IMR-90 (cell line): ENCODE measurements around the gene USP28.

ENCODE experiments used
- BHLHE40 ChIP-seq: fragments of 150-350 bp; IDR thresholded peaks from 2 replicates; pipeline ENCODE4 v1.6.1; 2016; ENCODE audit warnings: mild to moderate bottlenecking, low read depth, low read length
- CTCF ChIP-seq: conservative IDR thresholded peaks from 2 replicates; pipeline ENCODE4 v1.5.1; 2012; ENCODE audit warnings: mild to moderate bottlenecking, low read depth, low read length, improper control_type of control experiment
- ELK1 ChIP-seq: fragments of 150-350 bp; IDR thresholded peaks from 2 replicates; pipeline ENCODE4 v1.6.1; 2016; ENCODE audit warnings: low read depth, mild to moderate bottlenecking, low read length, moderate library complexity, borderline replicate concordance
- MAFK ChIP-seq: IDR thresholded peaks from 2 replicates; pipeline ENCODE4 v1.6.1; 2012; ENCODE audit warnings: low read depth, low read length, improper control_type of control experiment
- MXI1 ChIP-seq: IDR thresholded peaks from 2 replicates; pipeline ENCODE4 v1.6.1; 2012; ENCODE audit warnings: low read depth, mild to moderate bottlenecking, low read length, moderate library complexity, borderline replicate concordance
- POLR2A ChIP-seq: IDR thresholded peaks from 2 replicates; pipeline ENCODE4 v1.6.1; 2012; ENCODE audit warnings: mild to moderate bottlenecking, low read depth, low read length
- RAD21 ChIP-seq: IDR thresholded peaks from 2 replicates; pipeline ENCODE4 v1.6.1; 2012; ENCODE audit warnings: low read length, improper control_type of control experiment
- RFX5 ChIP-seq: IDR thresholded peaks from 2 replicates; pipeline ENCODE4 v1.8.0; 2012; ENCODE audit warnings: low read depth, mild to moderate bottlenecking, low read length, moderate library complexity
- SMC3 ChIP-seq: fragments of 150-350 bp; IDR thresholded peaks from 2 replicates; pipeline ENCODE4 v1.6.1; 2016; ENCODE audit warnings: low read depth, mild to moderate bottlenecking, antibody characterized with exemption, low read length, moderate library complexity
- TF ChIP-seq, protein P1 (sequence below): fragments of 150-350 bp; IDR thresholded peaks from 2 replicates; pipeline ENCODE4 v1.6.1; 2017; ENCODE audit warnings: mild to moderate bottlenecking, antibody characterized with exemption, low read length, low read depth

GRCh38 chr11:113838005-113838404, 37.4 kb downstream of the USP28 start:
- TF ChIP-seq POLR2A (no peak), CTCF (no peak), SMC3 (no peak), MAFK (no peak), BHLHE40 (no peak), RFX5 (no peak), ELK1 (no peak), MXI1 (no peak), RAD21 (no peak)
- TF ChIP-seq, protein P1, sequence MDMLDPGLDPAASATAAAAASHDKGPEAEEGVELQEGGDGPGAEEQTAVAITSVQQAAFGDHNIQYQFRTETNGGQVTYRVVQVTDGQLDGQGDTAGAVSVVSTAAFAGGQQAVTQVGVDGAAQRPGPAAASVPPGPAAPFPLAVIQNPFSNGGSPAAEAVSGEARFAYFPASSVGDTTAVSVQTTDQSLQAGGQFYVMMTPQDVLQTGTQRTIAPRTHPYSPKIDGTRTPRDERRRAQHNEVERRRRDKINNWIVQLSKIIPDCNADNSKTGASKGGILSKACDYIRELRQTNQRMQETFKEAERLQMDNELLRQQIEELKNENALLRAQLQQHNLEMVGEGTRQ, result no peak
